DND-41 (cell line): ENCODE data around the gene PPT2.

ENCODE experiments used
- ATAC-seq: fragments of 200-7000 bp; cut with Tn5 transposase; 3 replicates; pipeline ENCODE4 v1.9.1; 2021; ENCODE audit warnings: low read depth; ENCODE audit not compliant: insufficient read depth
- DNase-seq: peaks from one replicate; pipeline ENCODE4 v3.0.0-alpha.2; 2020
- H2AFZ ChIP-seq: 2 replicates; pipeline ENCODE4 v1.6.0; 2012; ENCODE audit warnings: low read depth, low read length
- H3K27ac ChIP-seq: 2 replicates; pipeline ENCODE4 v1.5.1; 2012; ENCODE audit warnings: low read length, inconsistent platforms
- H3K27me3 ChIP-seq: fragments of 200-600 bp; sonication (generic); 2 replicates; pipeline ENCODE4 v1.6.0; 2012; ENCODE audit warnings: low read length, mild to moderate bottlenecking, inconsistent platforms; ENCODE audit not compliant: insufficient read depth, poor library complexity
- H3K36me3 ChIP-seq: 2 replicates; pipeline ENCODE4 v1.5.1; 2012; ENCODE audit warnings: low read length, inconsistent platforms; ENCODE audit not compliant: insufficient read depth
- H3K4me1 ChIP-seq: 2 replicates; pipeline ENCODE4 v1.5.1; 2012; ENCODE audit warnings: mild to moderate bottlenecking, low read length; ENCODE audit not compliant: insufficient read depth
- H3K4me2 ChIP-seq: 2 replicates; pipeline ENCODE4 v1.6.0; 2012; ENCODE audit warnings: mild to moderate bottlenecking, moderate library complexity, low read length, inconsistent platforms; ENCODE audit not compliant: insufficient read depth
- H3K4me3 ChIP-seq, 2 experiments: fragments of 200-600 bp in 1 of 2; shearing (Covaris generic) in 1 of 2; 2 replicates each; pipeline ENCODE4 v1.5.1; 2012 to 2016; ENCODE audit warnings: inconsistent platforms in 2 of 2, low read length in 2 of 2, mild to moderate bottlenecking in 2 of 2, low read depth in 1 of 2, moderate library complexity in 1 of 2
- H3K79me2 ChIP-seq: 2 replicates; pipeline ENCODE4 v1.6.0; 2012; ENCODE audit warnings: low read length, inconsistent platforms; ENCODE audit not compliant: insufficient read depth
- H3K9ac ChIP-seq: 2 replicates; pipeline ENCODE4 v1.6.0; 2012; ENCODE audit warnings: low read depth, mild to moderate bottlenecking, inconsistent platforms, low read length, moderate library complexity
- H3K9me3 ChIP-seq: 2 replicates; pipeline ENCODE4 v1.5.1; 2012; ENCODE audit warnings: low read length, moderate library complexity, mild to moderate bottlenecking, inconsistent platforms; ENCODE audit not compliant: insufficient read depth, severe bottlenecking
- H4K20me1 ChIP-seq: 2 replicates; pipeline ENCODE4 v1.6.0; 2012; ENCODE audit warnings: low read length; ENCODE audit not compliant: insufficient read depth
- CTCF ChIP-seq: IDR thresholded peaks from 2 replicates; pipeline ENCODE4 v1.5.1; 2012; ENCODE audit warnings: borderline replicate concordance, low read length, moderate library complexity, mild to moderate bottlenecking; ENCODE audit not compliant: poor library complexity, severe bottlenecking; ENCODE audit errors: extremely low read depth
- EZH2 ChIP-seq: IDR thresholded peaks from 3 replicates; pipeline ENCODE4 v1.6.1; 2012; ENCODE audit warnings: borderline replicate concordance, low read depth, mild to moderate bottlenecking, moderate library complexity, low read length, inconsistent platforms; ENCODE audit not compliant: severe bottlenecking

The PPT2 gene

GRCh38 chr6:32198345-32198696 is 44.4 kb downstream of the PPT2 start:
- no peaks in the 10 kb centered on the region for H4K20me1 ChIP-seq
- H3K36me3 ChIP-seq, result no peaks in the 10 kb centered on the region
- no peak overlapping the region for H3K4me3 ChIP-seq
- no peak overlapping the region for H3K4me2 ChIP-seq
- H3K9me3 ChIP-seq, result no peaks in the 10 kb centered on the region
- no peak overlapping the region for H3K27ac ChIP-seq
- DNase-seq, result no peak
- no peaks in the 10 kb centered on the region for H3K27me3 ChIP-seq
- ATAC-seq, result no peak
- H3K4me1 ChIP-seq, result peaks cover 31% of the 10 kb centered on the region
- H2AFZ ChIP-seq, result no peak overlapping the region
- no peak overlapping the region for H3K9ac ChIP-seq
- peaks cover 16% of the 10 kb centered on the region for H3K79me2 ChIP-seq
- TF ChIP-seq CTCF (no peak), EZH2 (no peak)

- Histone ChIP-seq H3K27ac (no peak overlapping the region), H3K4me2 (no peak overlapping the region), H3K4me3 (no peak overlapping the region), H3K9ac (no peak overlapping the region), H3K9me3 (no peaks in the 10 kb centered on the region), H3K4me1 (peaks cover 25% of the 10 kb centered on the region), H3K79me2 (peaks cover 11% of the 10 kb centered on the region), H2AFZ (no peak overlapping the region), H4K20me1 (no peaks in the 10 kb centered on the region), H3K27me3 (no peaks in the 10 kb centered on the region), H3K36me3 (no peaks in the 10 kb centered on the region)
- no peak for DNase-seq
- no peak for TF ChIP-seq EZH2
- no peak for TF ChIP-seq CTCF
- ATAC-seq, result no peak
These were observed 44.9 kb downstream of the PPT2 start for GRCh38 chr6:32198866-32199265.

- Histone ChIP-seq H3K4me3 (no peak overlapping the region), H4K20me1 (no peaks in the 10 kb centered on the region), H3K79me2 (no peaks in the 10 kb centered on the region), H3K4me2 (no peak overlapping the region), H3K9me3 (no peaks in the 10 kb centered on the region), H3K27ac (no peak overlapping the region), H2AFZ (no peak overlapping the region), H3K36me3 (no peaks in the 10 kb centered on the region), H3K27me3 (no peaks in the 10 kb centered on the region), H3K4me1 (peaks cover 11% of the 10 kb centered on the region), H3K9ac (no peak overlapping the region)
- ATAC-seq, result no peak
- DNase-seq, result no peak
- no peak for TF ChIP-seq EZH2
- no peak for TF ChIP-seq CTCF
These were observed 47.0 kb downstream of the PPT2 start for GRCh38 chr6:32200711-32201475.
